ENCODE results near the gene CARD6. TPM values are rescaled to one million over a fixed set of nuclear protein-coding genes. Genes with fewer than 3 reads are reported as not detected.

CARD6 gene
- polyA plus RNA-seq, 2 of the 4 experiments (the other 2 are of a cell fraction) = 5.2 to 5.7 TPM

- ChIA-PET CTCF (interaction anchor here (0.9 kb wide), 1 partner anchor 1556 kb away, joined by 3 read pairs; no protein-coding TSS in a partner anchor), POLR2A (no interaction called here)
- DNase-seq (ENCODE audit: low read depth in 1 of 2, low spot score in 1 of 2) = no peak
- Histone ChIP-seq H3K27ac (no peak overlapping the region), H3K4me2 (no peak overlapping the region), H3K9me3 (no peaks in the 10 kb centered on the region), H3K4me1 (no peaks in the 10 kb centered on the region), H3K4me3 (no peak overlapping the region)
- no peak for ATAC-seq
- FAIRE-seq = no peak
- WGBS (ENCODE audit: missing lambda C conversion rate) = 61% methylated on average over 3 of the region's 3 CpGs
- TF ChIP-seq CBX8 (IDR thresholded peaks at IDR 0.05) = no peak
- no peak for TF ChIP-seq HOXB5 (CRISPR knock-in tag; IDR thresholded peaks at IDR 0.05)
- no peak for TF ChIP-seq POLR2AphosphoS2 (conservative IDR thresholded peaks at IDR 0.05; ENCODE audit: low read length)
- no peak for TF ChIP-seq ESRRA (IDR thresholded peaks at IDR 0.05; ENCODE audit: borderline replicate concordance, low read length)
- no peak for TF ChIP-seq HMGXB4 (CRISPR knock-in tag; IDR thresholded peaks at IDR 0.05; ENCODE audit: borderline replicate concordance)
- TF ChIP-seq CHD4 (IDR thresholded peaks at IDR 0.05; ENCODE audit: borderline replicate concordance) = no peak
- no peak for TF ChIP-seq FOXS1 (CRISPR knock-in tag; IDR thresholded peaks at IDR 0.05)
- no peak for TF ChIP-seq NFE2L2 (conservative IDR thresholded peaks at IDR 0.05; ENCODE audit: low read length)
- TF ChIP-seq ATOH8 (CRISPR knock-in tag; IDR thresholded peaks at IDR 0.05; ENCODE audit: low read depth) = no peak
These were observed 32.2 kb downstream of the CARD6 start for GRCh38 chr5:40873286-40873880.

GRCh38 chr5:40875958-40876357, 34.8 kb downstream of the CARD6 start:
- Histone ChIP-seq H3K27ac (no peak overlapping the region), H3K9me3 (no peaks in the 10 kb centered on the region), H3K4me3 (no peak overlapping the region), H3K4me2 (no peak overlapping the region), H3K4me1 (no peaks in the 10 kb centered on the region)
- no peak for TF ChIP-seq JUNB (IDR thresholded peaks at IDR 0.05)
- TF ChIP-seq FOSL2 (IDR thresholded peaks at IDR 0.05) = no peak
- no peak for TF ChIP-seq FOSL2 (CRISPR knock-in tag; IDR thresholded peaks at IDR 0.05)
- no peak for TF ChIP-seq EHF (CRISPR knock-in tag; IDR thresholded peaks at IDR 0.05)
- TF ChIP-seq ZFP36 (IDR thresholded peaks at IDR 0.05; ENCODE audit: borderline replicate concordance, partially characterized antibody) = no peak
- TF ChIP-seq POLR2A (IDR thresholded peaks at IDR 0.05; ENCODE audit: low read length) = no peak
- TF ChIP-seq HEYL (CRISPR knock-in tag; IDR thresholded peaks at IDR 0.05) = no peak
- no peak for TF ChIP-seq EHMT2 (IDR thresholded peaks at IDR 0.05; ENCODE audit: low read depth)
- POLR2A ChIA-PET = no interaction called here
- FAIRE-seq (no peak), DNase-seq (ENCODE audit: low read depth in 1 of 2, low spot score in 1 of 2) (no peak), ATAC-seq (no peak)
- 85% methylated on average over 3 of the region's 3 CpGs for WGBS (ENCODE audit: missing lambda C conversion rate)
- CTCF ChIA-PET = interaction anchor here (0.6 kb wide), 1 partner anchor 13 kb away, joined by 3 read pairs; no protein-coding TSS in a partner anchor

GRCh38 chr5:40877371-40877988, 36.3 kb downstream of the CARD6 start:
- TF ChIP-seq FOSL2 (IDR thresholded peaks at IDR 0.05) = no peak
- peak; percentile 32; the same call in 1 of the 2 replicates for TF ChIP-seq FOSL2 (CRISPR knock-in tag; IDR thresholded peaks at IDR 0.05)
- TF ChIP-seq EHF (CRISPR knock-in tag; IDR thresholded peaks at IDR 0.05) = no peak
- H3K9me3 ChIP-seq = no peaks in the 10 kb centered on the region
- FAIRE-seq = no peak

More at GRCh38 chr5:40877371-40877988, 36.3 kb downstream of the CARD6 start:
- ChIA-PET CTCF (interaction anchor here (1.5 kb wide), 1 partner anchor 29 kb away, joined by 5 read pairs; no protein-coding TSS in a partner anchor), POLR2A (no interaction called here)
- ATAC-seq (no peak), DNase-seq (ENCODE audit: low read depth in 1 of 2, low spot score in 1 of 2) (no peak)
- H3K4me2 ChIP-seq = no peak overlapping the region
- 73% methylated on average over 6 of the region's 6 CpGs for WGBS (ENCODE audit: missing lambda C conversion rate)
- H3K27ac ChIP-seq = no peak overlapping the region
- no peaks in the 10 kb centered on the region for H3K4me1 ChIP-seq
- H3K4me3 ChIP-seq = no peak overlapping the region

Data from A549 (cell line).